GM12801 (cell line): ENCODE data around the gene PLBD2.

Experiments
- TF ChIP-seq, protein P1 (sequence below): IDR thresholded peaks from one replicate; pipeline ENCODE4 v1.5.1; 2011; ENCODE audit warnings: control low read depth; ENCODE audit not compliant: insufficient read length; ENCODE audit errors: extremely low read depth

The PLBD2 gene

DNA sequence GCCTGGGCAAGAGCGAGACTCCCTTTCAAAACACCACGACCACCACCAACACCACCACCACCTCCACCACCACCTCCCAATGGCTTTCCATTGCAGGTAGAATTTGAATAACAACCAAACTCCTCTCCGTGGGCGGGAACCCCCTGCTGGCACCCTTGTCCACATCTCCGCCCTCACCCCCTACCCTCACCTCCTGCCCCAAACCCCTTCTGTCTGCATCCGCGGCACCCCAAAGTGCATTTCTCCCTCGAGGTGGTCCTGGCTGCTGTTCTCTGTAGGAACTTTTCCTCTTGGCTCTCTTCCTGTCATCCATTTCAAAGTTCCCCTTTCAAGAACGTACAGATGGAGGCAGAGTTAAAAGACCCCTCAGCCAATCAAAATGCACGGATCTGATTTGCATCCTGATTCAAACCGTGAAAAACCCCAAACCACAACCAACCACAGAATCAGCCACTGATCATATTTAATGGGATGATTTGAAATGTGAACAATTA is 67.6 kb downstream of the PLBD2 start:
- TF ChIP-seq, protein P1, sequence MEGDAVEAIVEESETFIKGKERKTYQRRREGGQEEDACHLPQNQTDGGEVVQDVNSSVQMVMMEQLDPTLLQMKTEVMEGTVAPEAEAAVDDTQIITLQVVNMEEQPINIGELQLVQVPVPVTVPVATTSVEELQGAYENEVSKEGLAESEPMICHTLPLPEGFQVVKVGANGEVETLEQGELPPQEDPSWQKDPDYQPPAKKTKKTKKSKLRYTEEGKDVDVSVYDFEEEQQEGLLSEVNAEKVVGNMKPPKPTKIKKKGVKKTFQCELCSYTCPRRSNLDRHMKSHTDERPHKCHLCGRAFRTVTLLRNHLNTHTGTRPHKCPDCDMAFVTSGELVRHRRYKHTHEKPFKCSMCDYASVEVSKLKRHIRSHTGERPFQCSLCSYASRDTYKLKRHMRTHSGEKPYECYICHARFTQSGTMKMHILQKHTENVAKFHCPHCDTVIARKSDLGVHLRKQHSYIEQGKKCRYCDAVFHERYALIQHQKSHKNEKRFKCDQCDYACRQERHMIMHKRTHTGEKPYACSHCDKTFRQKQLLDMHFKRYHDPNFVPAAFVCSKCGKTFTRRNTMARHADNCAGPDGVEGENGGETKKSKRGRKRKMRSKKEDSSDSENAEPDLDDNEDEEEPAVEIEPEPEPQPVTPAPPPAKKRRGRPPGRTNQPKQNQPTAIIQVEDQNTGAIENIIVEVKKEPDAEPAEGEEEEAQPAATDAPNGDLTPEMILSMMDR, result no peak

DNA sequence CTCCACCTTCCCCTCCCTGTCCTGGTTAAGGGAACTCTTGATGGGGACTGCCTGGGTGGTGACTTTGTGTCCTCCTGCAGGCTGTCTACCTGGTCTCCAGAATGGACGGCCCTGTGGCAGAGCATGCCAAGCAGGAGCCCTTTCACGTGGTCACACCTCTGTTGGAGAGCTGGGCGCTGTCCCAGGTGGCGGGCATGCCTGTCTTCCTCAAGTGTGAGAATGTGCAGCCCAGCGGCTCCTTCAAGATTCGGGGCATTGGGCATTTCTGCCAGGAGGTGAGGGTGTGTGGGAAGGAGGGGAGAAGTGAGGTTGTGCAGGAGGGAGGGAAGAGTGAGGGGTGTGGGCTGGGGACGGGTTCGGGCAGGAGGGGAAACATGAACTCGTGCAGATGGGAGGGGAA is 69.5 kb downstream of the PLBD2 start:
- TF ChIP-seq, protein P1, result no peak

DNA sequence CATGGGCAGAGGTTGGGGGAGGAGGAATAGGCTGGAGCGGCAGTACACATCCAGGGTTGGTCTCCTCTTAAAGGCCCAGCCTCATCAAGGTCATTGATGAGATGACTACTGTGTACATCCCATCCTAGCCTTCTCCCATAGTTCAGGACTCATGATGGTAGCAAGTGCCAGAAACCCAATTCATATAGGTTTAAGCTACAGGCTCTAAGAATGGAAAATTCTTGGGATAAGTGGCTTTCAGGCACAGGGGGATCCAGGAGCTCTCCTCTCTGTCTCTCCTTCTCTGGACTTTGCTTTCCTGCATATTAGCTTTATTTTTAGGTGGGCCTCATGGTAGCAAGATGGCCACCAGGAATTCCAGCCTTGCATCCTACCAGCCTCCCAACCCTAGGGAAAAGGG is 70.1 kb downstream of the PLBD2 start:
- TF ChIP-seq, protein P1, result no peak

DNA sequence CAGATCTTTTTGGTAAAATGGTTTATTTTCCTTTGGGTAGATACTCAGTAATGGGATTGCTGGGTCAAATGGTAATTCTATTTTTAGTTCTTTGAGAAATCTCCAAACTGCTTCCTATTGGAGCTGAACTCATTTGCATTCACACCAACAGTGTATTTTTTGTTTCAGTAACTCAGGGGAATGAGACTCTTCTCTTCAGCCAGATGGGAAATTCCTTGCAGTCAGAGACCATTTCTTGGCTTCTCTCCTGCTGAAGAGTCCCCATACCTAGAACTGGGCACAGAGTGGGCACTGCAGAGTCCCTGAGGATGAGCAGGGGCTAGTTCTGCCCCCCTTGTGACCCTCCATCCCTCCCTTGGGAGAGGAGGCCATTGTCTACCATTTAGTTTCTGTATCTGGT is 74.6 kb downstream of the PLBD2 start:
- TF ChIP-seq, protein P1, result no peak

DNA sequence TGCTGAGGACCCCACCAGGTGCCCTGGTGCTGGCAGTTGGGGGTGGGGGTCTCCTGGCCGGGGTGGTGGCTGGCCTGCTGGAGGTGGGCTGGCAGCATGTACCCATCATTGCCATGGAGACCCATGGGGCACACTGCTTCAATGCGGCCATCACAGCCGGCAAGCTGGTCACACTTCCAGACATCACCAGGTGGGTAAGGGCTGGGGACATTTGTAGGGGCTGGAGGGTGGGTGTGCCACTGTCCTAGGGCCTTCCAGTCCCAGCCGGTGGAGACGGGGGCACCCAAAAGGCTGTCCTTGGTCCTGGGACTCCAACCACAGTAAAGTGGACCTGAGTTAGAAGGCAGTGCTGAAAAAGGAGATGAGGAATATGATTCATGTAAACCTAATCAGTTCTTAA is 77.0 kb downstream of the PLBD2 start:
- TF ChIP-seq, protein P1, result no peak

DNA sequence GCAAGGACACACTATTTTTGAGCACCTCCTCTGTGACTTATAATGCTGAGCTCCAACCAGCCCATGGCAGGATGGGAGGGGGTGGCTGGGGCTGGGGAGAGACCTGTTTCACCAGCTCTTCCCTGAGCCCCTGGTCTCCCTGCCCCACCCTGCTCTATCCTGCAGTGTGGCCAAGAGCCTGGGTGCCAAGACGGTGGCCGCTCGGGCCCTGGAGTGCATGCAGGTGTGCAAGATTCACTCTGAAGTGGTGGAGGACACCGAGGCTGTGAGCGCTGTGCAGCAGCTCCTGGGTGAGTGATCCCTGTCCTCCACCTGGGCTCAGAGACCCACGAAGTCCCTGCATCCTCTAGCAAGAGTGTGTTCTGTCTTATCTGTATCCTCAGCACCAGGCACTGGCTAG is 78.2 kb downstream of the PLBD2 start:
- TF ChIP-seq, protein P1, result no peak

DNA sequence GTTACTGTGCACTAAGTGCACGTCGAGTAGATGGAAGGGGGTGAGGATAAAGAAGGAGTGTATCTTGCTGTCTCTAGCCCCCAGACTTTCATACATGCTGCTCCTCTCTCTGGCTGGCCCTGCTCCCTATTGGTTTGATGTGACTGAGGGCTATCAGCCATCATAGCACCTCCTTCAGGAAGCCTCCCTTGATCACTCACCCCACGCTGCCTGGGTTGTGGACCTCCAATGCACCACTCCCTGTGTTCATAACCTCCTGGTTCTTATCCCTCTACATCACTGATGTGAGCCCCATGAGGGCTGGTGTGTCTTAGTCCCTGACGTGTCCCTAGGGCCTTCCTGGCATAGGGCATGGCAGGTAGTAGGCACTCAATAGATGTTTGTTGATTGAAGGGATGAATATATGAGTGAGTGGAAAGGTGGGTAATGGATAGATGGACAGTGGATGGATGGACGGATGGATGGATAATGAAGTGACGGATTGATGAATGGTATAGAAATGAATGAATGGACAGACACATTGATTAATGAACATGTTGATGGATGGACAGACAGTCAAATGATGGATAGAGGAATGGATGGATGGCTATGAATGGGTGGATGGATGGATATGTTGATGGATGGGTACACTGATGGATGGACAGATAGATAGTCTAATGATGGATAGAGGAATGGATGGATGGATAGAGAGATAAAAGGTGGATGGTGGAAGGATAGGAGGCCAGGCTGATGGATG is 78.8 kb downstream of the PLBD2 start:
- TF ChIP-seq, protein P1, result no peak

DNA sequence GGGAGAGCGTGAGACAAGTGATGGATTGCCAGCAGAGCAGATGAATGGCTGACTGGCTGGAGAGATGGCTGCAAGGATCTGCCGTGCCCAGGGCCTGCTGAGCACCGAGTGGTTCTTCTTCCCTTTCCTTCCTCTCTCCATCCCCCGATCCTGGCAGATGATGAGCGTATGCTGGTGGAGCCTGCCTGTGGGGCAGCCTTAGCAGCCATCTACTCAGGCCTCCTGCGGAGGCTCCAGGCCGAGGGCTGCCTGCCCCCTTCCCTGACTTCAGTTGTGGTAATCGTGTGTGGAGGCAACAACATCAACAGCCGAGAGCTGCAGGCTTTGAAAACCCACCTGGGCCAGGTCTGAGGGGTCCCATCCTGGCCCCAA is 79.3 kb downstream of the PLBD2 start:
- TF ChIP-seq, protein P1, result no peak
